ENCODE data around the gene TRIM8.

DNA sequence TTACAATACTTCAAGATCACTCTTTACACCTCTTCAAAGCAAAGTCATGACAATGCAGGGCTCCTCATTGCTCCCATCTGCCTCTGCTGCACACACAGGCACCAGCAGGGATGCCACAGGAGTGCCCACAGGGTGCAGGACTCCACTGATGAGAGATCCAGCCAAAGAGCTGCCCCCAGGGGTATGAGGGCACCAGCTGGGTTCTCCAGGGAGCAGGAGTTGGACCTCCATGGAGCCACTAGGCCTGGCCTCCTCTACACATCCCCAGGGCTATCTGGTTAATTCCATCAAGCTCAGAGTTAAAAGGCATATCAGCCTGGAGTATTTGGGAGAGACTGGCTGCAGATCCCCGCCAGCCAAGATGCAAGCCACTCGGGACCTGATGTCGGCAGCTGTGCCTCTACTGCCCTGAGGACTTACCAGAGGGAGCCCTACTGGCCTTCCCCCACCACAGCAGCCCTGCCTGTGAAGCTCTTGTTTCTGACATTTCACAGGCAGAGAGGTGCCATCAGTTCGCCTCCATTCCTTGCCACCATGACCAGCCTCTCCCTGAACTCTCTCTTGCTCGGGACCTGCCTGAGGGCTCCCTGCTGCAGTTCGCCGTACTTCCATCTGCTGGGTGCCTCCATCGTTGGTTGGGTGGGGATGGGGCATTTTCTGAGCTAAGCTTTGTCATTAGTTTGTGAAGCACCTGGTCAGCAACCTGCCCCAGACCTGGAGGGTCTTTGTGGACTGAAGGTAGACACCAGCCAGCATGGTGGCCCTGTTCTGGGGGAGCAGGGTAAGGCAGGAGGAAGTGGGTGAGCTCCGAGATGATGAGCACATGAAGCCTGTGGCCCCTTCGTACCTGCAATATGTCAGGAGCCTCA, 12.5 kb upstream of the TRIM8 start:
- no peak for TF ChIP-seq CC2D1A (IDR thresholded peaks at IDR 0.05)
- TF ChIP-seq TCF7 (IDR thresholded peaks at IDR 0.05; ENCODE audit: borderline replicate concordance) = no peak
- TF ChIP-seq, protein P1, sequence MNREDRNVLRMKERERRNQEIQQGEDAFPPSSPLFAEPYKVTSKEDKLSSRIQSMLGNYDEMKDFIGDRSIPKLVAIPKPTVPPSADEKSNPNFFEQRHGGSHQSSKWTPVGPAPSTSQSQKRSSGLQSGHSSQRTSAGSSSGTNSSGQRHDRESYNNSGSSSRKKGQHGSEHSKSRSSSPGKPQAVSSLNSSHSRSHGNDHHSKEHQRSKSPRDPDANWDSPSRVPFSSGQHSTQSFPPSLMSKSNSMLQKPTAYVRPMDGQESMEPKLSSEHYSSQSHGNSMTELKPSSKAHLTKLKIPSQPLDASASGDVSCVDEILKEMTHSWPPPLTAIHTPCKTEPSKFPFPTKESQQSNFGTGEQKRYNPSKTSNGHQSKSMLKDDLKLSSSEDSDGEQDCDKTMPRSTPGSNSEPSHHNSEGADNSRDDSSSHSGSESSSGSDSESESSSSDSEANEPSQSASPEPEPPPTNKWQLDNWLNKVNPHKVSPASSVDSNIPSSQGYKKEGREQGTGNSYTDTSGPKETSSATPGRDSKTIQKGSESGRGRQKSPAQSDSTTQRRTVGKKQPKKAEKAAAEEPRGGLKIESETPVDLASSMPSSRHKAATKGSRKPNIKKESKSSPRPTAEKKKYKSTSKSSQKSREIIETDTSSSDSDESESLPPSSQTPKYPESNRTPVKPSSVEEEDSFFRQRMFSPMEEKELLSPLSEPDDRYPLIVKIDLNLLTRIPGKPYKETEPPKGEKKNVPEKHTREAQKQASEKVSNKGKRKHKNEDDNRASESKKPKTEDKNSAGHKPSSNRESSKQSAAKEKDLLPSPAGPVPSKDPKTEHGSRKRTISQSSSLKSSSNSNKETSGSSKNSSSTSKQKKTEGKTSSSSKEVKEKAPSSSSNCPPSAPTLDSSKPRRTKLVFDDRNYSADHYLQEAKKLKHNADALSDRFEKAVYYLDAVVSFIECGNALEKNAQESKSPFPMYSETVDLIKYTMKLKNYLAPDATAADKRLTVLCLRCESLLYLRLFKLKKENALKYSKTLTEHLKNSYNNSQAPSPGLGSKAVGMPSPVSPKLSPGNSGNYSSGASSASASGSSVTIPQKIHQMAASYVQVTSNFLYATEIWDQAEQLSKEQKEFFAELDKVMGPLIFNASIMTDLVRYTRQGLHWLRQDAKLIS (CRISPR knock-in tag; IDR thresholded peaks at IDR 0.05) = no peak
- no peak for TF ChIP-seq SRF (CRISPR knock-in tag; IDR thresholded peaks at IDR 0.05)
- no peak for TF ChIP-seq GABPA (tag; conservative IDR thresholded peaks at IDR 0.05; ENCODE audit: low read depth)
- TF ChIP-seq POLR2AphosphoS5 (IDR thresholded peaks at IDR 0.05; ENCODE audit: control insufficient read depth, insufficient read depth, low read depth, low read length) = no peak
- TF ChIP-seq, protein P2, sequence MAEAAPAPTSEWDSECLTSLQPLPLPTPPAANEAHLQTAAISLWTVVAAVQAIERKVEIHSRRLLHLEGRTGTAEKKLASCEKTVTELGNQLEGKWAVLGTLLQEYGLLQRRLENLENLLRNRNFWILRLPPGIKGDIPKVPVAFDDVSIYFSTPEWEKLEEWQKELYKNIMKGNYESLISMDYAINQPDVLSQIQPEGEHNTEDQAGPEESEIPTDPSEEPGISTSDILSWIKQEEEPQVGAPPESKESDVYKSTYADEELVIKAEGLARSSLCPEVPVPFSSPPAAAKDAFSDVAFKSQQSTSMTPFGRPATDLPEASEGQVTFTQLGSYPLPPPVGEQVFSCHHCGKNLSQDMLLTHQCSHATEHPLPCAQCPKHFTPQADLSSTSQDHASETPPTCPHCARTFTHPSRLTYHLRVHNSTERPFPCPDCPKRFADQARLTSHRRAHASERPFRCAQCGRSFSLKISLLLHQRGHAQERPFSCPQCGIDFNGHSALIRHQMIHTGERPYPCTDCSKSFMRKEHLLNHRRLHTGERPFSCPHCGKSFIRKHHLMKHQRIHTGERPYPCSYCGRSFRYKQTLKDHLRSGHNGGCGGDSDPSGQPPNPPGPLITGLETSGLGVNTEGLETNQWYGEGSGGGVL (CRISPR knock-in tag; IDR thresholded peaks at IDR 0.05) = no peak
- no peak for TF ChIP-seq RAD51 (IDR thresholded peaks at IDR 0.05; ENCODE audit: borderline replicate concordance, low read depth)
- TF ChIP-seq, protein P3, sequence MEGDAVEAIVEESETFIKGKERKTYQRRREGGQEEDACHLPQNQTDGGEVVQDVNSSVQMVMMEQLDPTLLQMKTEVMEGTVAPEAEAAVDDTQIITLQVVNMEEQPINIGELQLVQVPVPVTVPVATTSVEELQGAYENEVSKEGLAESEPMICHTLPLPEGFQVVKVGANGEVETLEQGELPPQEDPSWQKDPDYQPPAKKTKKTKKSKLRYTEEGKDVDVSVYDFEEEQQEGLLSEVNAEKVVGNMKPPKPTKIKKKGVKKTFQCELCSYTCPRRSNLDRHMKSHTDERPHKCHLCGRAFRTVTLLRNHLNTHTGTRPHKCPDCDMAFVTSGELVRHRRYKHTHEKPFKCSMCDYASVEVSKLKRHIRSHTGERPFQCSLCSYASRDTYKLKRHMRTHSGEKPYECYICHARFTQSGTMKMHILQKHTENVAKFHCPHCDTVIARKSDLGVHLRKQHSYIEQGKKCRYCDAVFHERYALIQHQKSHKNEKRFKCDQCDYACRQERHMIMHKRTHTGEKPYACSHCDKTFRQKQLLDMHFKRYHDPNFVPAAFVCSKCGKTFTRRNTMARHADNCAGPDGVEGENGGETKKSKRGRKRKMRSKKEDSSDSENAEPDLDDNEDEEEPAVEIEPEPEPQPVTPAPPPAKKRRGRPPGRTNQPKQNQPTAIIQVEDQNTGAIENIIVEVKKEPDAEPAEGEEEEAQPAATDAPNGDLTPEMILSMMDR (IDR thresholded peaks at IDR 0.05 in 2 of 3, conservative IDR thresholded peaks at IDR 0.05 in 1 of 3; ENCODE audit: insufficient read depth in 2 of 3, low read depth in 1 of 3, low read length in 3 of 3) = no peak
- TF ChIP-seq ZBTB7A (IDR thresholded peaks at IDR 0.05; ENCODE audit: borderline replicate concordance, control insufficient read depth, low read depth, low read length) = no peak
- TF ChIP-seq POLR2A (conservative IDR thresholded peaks at IDR 0.05) = no peak
- TF ChIP-seq, protein P4, sequence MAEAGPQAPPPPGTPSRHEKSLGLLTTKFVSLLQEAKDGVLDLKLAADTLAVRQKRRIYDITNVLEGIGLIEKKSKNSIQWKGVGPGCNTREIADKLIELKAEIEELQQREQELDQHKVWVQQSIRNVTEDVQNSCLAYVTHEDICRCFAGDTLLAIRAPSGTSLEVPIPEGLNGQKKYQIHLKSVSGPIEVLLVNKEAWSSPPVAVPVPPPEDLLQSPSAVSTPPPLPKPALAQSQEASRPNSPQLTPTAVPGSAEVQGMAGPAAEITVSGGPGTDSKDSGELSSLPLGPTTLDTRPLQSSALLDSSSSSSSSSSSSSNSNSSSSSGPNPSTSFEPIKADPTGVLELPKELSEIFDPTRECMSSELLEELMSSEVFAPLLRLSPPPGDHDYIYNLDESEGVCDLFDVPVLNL (CRISPR knock-in tag; IDR thresholded peaks at IDR 0.05; ENCODE audit: low read depth) = no peak
